ENCODE results near the gene CST1.
"Not testable (repeated sequence)": the region's sequence is repeated elsewhere in the genome, so short reads cannot be mapped to it uniquely, and the experiment has no call there.

CST1 gene

GRCh38 chr20:23776067-23776771 lies 25.5 kb upstream of the CST1 start:
- TF ChIP-seq CTCF (IDR thresholded peaks at IDR 0.05; ENCODE audit: insufficient read depth, low read depth, low read length, missing control alignments) = no peak
- no peak for DNase-seq (ENCODE audit: low read depth)
- no peak overlapping the region for H3K4me3 ChIP-seq (ENCODE audit: low read depth, low read length)

GRCh38 chr20:23774081-23774480 lies 23.3 kb upstream of the CST1 start:
- no peak for TF ChIP-seq CTCF (IDR thresholded peaks at IDR 0.05; ENCODE audit: insufficient read depth, low read depth, low read length, missing control alignments)
- DNase-seq (ENCODE audit: low read depth) = no peak
- no peak overlapping the region for H3K4me3 ChIP-seq (ENCODE audit: low read depth, low read length)

- H3K4me3 ChIP-seq (ENCODE audit: low read depth, low read length) = no peak overlapping the region
- no peak for TF ChIP-seq CTCF (IDR thresholded peaks at IDR 0.05; ENCODE audit: insufficient read depth, low read depth, low read length, missing control alignments)
- DNase-seq (ENCODE audit: low read depth) = no peak
Measured at GRCh38 chr20:23773579-23773978, 22.8 kb upstream of the CST1 start.

- no peak for TF ChIP-seq CTCF (IDR thresholded peaks at IDR 0.05; ENCODE audit: insufficient read depth, low read depth, low read length, missing control alignments)
- H3K4me3 ChIP-seq (ENCODE audit: low read depth, low read length) = no peak overlapping the region
- DNase-seq (ENCODE audit: low read depth) = no peak
Measured at GRCh38 chr20:23773127-23773526, 22.4 kb upstream of the CST1 start.

- TF ChIP-seq CTCF (IDR thresholded peaks at IDR 0.05; ENCODE audit: insufficient read depth, low read depth, low read length, missing control alignments) = no peak
- DNase-seq (ENCODE audit: low read depth) = no peak
- no peak overlapping the region for H3K4me3 ChIP-seq (ENCODE audit: low read depth, low read length)
Measured at GRCh38 chr20:23772074-23772473, 21.3 kb upstream of the CST1 start.

GRCh38 chr20:23770384-23770783 lies 19.6 kb upstream of the CST1 start:
- no peak for TF ChIP-seq CTCF (IDR thresholded peaks at IDR 0.05; ENCODE audit: insufficient read depth, low read depth, low read length, missing control alignments)
- no peak for DNase-seq (ENCODE audit: low read depth)
- H3K4me3 ChIP-seq (ENCODE audit: low read depth, low read length) = no peak overlapping the region

GRCh38 chr20:23768520-23768919 lies 17.8 kb upstream of the CST1 start:
- H3K4me3 ChIP-seq (ENCODE audit: low read depth, low read length) = not testable (repeated sequence)

More at GRCh38 chr20:23768520-23768919, 17.8 kb upstream of the CST1 start:
- DNase-seq (ENCODE audit: low read depth) = not testable (repeated sequence)

All from GM12865 (cell line).